ENCODE results near the gene SEC14L5.

GRCh38 chr16:5030251-5030870, 72.2 kb downstream of the SEC14L5 start:
- TF ChIP-seq CTCF (IDR thresholded peaks at IDR 0.05; ENCODE audit: low read length): no peak
- TF ChIP-seq EZH2 (IDR thresholded peaks at IDR 0.05; ENCODE audit: borderline replicate concordance, low read length): no peak
